ENCODE measurements around the gene WNT5A. TPM values are rescaled to one million over a fixed set of nuclear protein-coding genes. Genes with fewer than 3 reads are reported as not detected.

WNT5A gene
- total RNA-seq, 1 experiment from 2014 or later = 1.1 TPM

- H3K56ac ChIP-seq (ENCODE audit: insufficient read length, low read depth, low read length) = no peak overlapping the region
- peaks cover 9% of the 10 kb centered on the region for H3K4me1 ChIP-seq (ENCODE audit: insufficient read depth, low read length)
- no peak overlapping the region for H2BK12ac ChIP-seq (ENCODE audit: insufficient read length, low read depth, low read length)
- no CpG with 5 or more reads among the region's 4 CpGs for WGBS (ENCODE audit: extremely low coverage, insufficient read length, low lambda C conversion rate)
- H3K79me1 ChIP-seq (ENCODE audit: insufficient read depth, low read depth, low read length, poor library complexity, severe bottlenecking) = no peaks in the 10 kb centered on the region
- H2BK20ac ChIP-seq (ENCODE audit: low read depth, low read length, poor library complexity, severe bottlenecking) = no peak overlapping the region
- H3K4ac ChIP-seq (ENCODE audit: low read depth, low read length) = no peak overlapping the region
- H3T11ph ChIP-seq (ENCODE audit: low read length) = no peak overlapping the region
- no peaks in the 10 kb centered on the region for H3K27me3 ChIP-seq (ENCODE audit: insufficient read depth, low read length)
- no peak overlapping the region for H3K9ac ChIP-seq (ENCODE audit: extremely low read depth, insufficient read length, low read length)
- no peak overlapping the region for H3K23ac ChIP-seq (ENCODE audit: insufficient read length, low read depth, low read length)
- no peak for DNase-seq
- H3K23me2 ChIP-seq (ENCODE audit: insufficient read length, low read depth, low read length, poor library complexity, severe bottlenecking) = no peaks in the 10 kb centered on the region
- H3K4me2 ChIP-seq (ENCODE audit: insufficient read depth, insufficient read length, low read length) = no peak overlapping the region
- H2AFZ ChIP-seq (ENCODE audit: low read length) = no peak overlapping the region
- no peak overlapping the region for H2BK15ac ChIP-seq (ENCODE audit: low read depth, low read length)
- no peaks in the 10 kb centered on the region for H3K79me2 ChIP-seq (ENCODE audit: insufficient read depth, low read length)
- H3K18ac ChIP-seq (ENCODE audit: insufficient read length, low read depth, low read length) = no peak overlapping the region
- no peak overlapping the region for H3K27ac Mint-ChIP-seq
- no peak overlapping the region for H3K27ac ChIP-seq (ENCODE audit: insufficient read length, low read depth, low read length)
- no peaks in the 10 kb centered on the region; the same call in 1 of the 2 replicates for H3K27me3 Mint-ChIP-seq (ENCODE audit: low read depth)
- no peak overlapping the region for H4K5ac ChIP-seq (ENCODE audit: insufficient read length, low read depth, low read length)
- no peak overlapping the region for H2AK5ac ChIP-seq (ENCODE audit: insufficient read length, low read length)
- H3K4me3 Mint-ChIP-seq = no peak overlapping the region
- H4K91ac ChIP-seq (ENCODE audit: insufficient read length, low read depth, low read length) = no peak overlapping the region
- no peaks in the 10 kb centered on the region for H3K9me3 ChIP-seq (ENCODE audit: control insufficient read depth, low read depth, low read length)
- H4K20me1 ChIP-seq (ENCODE audit: control insufficient read depth, insufficient read depth, insufficient read length) = no peaks in the 10 kb centered on the region
- TF ChIP-seq, protein P1, sequence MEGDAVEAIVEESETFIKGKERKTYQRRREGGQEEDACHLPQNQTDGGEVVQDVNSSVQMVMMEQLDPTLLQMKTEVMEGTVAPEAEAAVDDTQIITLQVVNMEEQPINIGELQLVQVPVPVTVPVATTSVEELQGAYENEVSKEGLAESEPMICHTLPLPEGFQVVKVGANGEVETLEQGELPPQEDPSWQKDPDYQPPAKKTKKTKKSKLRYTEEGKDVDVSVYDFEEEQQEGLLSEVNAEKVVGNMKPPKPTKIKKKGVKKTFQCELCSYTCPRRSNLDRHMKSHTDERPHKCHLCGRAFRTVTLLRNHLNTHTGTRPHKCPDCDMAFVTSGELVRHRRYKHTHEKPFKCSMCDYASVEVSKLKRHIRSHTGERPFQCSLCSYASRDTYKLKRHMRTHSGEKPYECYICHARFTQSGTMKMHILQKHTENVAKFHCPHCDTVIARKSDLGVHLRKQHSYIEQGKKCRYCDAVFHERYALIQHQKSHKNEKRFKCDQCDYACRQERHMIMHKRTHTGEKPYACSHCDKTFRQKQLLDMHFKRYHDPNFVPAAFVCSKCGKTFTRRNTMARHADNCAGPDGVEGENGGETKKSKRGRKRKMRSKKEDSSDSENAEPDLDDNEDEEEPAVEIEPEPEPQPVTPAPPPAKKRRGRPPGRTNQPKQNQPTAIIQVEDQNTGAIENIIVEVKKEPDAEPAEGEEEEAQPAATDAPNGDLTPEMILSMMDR (conservative IDR thresholded peaks at IDR 0.05) = no peak
- H3K9me3 Mint-ChIP-seq = no peaks in the 10 kb centered on the region
- no peak overlapping the region for H2BK120ac ChIP-seq (ENCODE audit: low read depth, low read length, poor library complexity, severe bottlenecking)
- H3K36me3 Mint-ChIP-seq (ENCODE audit: insufficient read depth in 1 of 3, low read depth in 3 of 3) = no peaks in the 10 kb centered on the region; a peak in 1 of 7 replicates
- no peak overlapping the region for H4K8ac ChIP-seq (replicated peaks; ENCODE audit: insufficient read length, low read depth, low read length)
- no peak overlapping the region for H3K14ac ChIP-seq (ENCODE audit: insufficient read depth, low read length)
- H3K4me1 Mint-ChIP-seq = peaks cover 31 to 35% of the 10 kb centered on the region in 2 experiments
- no peak overlapping the region for H2BK5ac ChIP-seq (ENCODE audit: insufficient read length, low read length)
Observed at GRCh38 chr3:55527361-55527760, 40.3 kb upstream of the WNT5A start.

Data from H9 (cell line).